PC-3 (cell line): Measurements from ENCODE around the gene RBM10.

Source experiments
- EZH2phosphoT487 ChIP-seq: fragments of 300-600 bp; sonication (generic); IDR thresholded peaks from 2 replicates; pipeline ENCODE4 v1.6.1; 2018; ENCODE audit warnings: mild to moderate bottlenecking, antibody characterized with exemption, low read length, borderline replicate concordance
- TF ChIP-seq, protein P1 (sequence below): fragments of 300-600 bp; sonication (generic); conservative IDR thresholded peaks from 2 replicates; pipeline ENCODE4 v1.5.1; 2017; ENCODE audit warnings: antibody characterized with exemption, low read depth, mild to moderate bottlenecking, low read length

DNA sequence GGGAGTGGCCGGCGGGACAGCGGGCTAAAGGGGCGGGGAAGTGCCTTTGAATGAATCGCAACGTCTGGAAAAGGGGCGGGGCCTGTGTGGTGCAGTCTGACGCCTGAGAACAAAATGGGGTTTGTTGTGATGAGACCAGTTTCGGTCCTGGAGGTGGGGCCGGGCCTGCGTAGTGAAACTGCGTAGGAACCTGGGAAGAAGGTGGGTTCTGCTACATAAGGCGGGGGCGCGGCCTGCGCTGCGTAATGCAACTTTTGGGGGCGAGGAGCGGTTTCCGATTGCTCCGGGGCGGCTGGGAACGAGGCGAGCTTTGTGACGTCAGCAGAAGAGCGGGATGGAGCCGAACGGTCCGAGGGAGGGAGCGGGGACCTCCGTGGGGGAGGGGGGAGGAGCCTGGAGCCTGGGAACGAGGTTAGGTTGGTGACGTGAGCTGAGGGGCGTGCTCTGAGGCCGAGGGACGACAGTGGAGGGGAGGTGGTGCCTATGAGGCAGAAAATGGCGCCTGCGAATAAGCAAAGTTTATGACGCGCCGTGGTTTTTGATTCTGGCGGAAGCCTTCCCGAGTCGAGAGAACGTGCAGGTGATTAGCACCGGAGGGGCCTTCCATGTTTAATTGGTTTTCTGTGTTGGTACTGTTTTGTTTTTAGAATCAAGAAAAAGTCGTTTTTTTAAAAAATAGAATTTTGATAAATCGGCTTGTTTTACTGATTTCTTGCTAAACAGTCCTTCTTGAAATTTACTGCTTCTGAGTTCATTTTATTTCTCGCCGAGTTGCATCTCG lies 88.5 kb downstream of the RBM10 start:
- TF ChIP-seq, protein P1, sequence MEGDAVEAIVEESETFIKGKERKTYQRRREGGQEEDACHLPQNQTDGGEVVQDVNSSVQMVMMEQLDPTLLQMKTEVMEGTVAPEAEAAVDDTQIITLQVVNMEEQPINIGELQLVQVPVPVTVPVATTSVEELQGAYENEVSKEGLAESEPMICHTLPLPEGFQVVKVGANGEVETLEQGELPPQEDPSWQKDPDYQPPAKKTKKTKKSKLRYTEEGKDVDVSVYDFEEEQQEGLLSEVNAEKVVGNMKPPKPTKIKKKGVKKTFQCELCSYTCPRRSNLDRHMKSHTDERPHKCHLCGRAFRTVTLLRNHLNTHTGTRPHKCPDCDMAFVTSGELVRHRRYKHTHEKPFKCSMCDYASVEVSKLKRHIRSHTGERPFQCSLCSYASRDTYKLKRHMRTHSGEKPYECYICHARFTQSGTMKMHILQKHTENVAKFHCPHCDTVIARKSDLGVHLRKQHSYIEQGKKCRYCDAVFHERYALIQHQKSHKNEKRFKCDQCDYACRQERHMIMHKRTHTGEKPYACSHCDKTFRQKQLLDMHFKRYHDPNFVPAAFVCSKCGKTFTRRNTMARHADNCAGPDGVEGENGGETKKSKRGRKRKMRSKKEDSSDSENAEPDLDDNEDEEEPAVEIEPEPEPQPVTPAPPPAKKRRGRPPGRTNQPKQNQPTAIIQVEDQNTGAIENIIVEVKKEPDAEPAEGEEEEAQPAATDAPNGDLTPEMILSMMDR, result no peak
- TF ChIP-seq EZH2phosphoT487, result no peak
